Lower leg skin (tissue), 3 donors: ENCODE data around the gene MS4A2.

Experiments used
- POLR2A ChIP-seq, 2 donors: fragments of 450-650 bp; IDR thresholded peaks; one replicate each; pipeline ENCODE4 v1.6.1; 2016 to 2017; ENCODE audit warnings: antibody characterized with exemption in 2 of 2, mild to moderate bottlenecking in 1 of 2, moderate library complexity in 1 of 2
- TF ChIP-seq, protein P1 (sequence below), 3 donors: fragments of 450-650 bp; IDR thresholded peaks; one replicate each; pipeline ENCODE4 v1.5.1; 2016; ENCODE audit warnings: antibody characterized with exemption in 3 of 3, mild to moderate bottlenecking in 3 of 3, moderate library complexity in 2 of 3

DNA sequence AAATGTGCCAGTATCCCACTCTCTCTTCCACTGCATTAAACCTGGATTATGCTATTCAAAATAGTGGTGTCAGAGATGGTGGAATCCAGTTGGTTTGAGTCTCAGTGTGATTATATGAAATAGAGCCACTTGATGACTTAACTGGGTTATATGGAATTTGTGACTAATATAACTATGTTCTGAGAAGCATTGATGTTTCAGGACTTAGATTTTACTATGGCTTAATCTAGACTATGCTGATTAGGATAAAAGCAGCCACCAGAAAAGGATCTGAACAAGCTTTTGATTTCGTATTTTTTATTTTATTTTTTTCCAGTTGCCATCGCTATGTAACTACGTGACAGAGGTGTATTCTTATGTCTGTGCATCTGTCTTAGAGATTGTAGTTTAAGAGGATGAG is 55.3 kb downstream of the MS4A2 start:
- TF ChIP-seq, protein P1, sequence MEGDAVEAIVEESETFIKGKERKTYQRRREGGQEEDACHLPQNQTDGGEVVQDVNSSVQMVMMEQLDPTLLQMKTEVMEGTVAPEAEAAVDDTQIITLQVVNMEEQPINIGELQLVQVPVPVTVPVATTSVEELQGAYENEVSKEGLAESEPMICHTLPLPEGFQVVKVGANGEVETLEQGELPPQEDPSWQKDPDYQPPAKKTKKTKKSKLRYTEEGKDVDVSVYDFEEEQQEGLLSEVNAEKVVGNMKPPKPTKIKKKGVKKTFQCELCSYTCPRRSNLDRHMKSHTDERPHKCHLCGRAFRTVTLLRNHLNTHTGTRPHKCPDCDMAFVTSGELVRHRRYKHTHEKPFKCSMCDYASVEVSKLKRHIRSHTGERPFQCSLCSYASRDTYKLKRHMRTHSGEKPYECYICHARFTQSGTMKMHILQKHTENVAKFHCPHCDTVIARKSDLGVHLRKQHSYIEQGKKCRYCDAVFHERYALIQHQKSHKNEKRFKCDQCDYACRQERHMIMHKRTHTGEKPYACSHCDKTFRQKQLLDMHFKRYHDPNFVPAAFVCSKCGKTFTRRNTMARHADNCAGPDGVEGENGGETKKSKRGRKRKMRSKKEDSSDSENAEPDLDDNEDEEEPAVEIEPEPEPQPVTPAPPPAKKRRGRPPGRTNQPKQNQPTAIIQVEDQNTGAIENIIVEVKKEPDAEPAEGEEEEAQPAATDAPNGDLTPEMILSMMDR (IDR thresholded peaks at IDR 0.05) = no peak
- no peak for TF ChIP-seq POLR2A (IDR thresholded peaks at IDR 0.05)
